ENCODE results near the gene GLB1L.

Gene GLB1L

GRCh38 chr2:219245148-219245898 lies at the start of gene GLB1L, which contains the start of gene STK16:
Gene GLB1L (minus strand): TSS chr2:219245444. CDS start chr2:219243573, 1,871 bp downstream.
Gene STK16 (plus strand): TSS chr2:219245479. CDS start chr2:219246000, 521 bp downstream.
- peak; percentile 95 for DNase-seq (ENCODE audit: low spot score)
- TF ChIP-seq, protein P1, sequence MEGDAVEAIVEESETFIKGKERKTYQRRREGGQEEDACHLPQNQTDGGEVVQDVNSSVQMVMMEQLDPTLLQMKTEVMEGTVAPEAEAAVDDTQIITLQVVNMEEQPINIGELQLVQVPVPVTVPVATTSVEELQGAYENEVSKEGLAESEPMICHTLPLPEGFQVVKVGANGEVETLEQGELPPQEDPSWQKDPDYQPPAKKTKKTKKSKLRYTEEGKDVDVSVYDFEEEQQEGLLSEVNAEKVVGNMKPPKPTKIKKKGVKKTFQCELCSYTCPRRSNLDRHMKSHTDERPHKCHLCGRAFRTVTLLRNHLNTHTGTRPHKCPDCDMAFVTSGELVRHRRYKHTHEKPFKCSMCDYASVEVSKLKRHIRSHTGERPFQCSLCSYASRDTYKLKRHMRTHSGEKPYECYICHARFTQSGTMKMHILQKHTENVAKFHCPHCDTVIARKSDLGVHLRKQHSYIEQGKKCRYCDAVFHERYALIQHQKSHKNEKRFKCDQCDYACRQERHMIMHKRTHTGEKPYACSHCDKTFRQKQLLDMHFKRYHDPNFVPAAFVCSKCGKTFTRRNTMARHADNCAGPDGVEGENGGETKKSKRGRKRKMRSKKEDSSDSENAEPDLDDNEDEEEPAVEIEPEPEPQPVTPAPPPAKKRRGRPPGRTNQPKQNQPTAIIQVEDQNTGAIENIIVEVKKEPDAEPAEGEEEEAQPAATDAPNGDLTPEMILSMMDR (IDR thresholded peaks at IDR 0.05), result no peak
- H3K4me3 ChIP-seq, result peak within 1 kb of the TSS; percentile 92
- peak within 1 kb of the TSS; percentile 95 to 97 for H3K27ac ChIP-seq

- TF ChIP-seq, protein P1 (IDR thresholded peaks at IDR 0.05), result peak; percentile 100
- peak overlapping the region; percentile 71 for H3K4me3 ChIP-seq
- DNase-seq (ENCODE audit: low spot score), result peak; percentile 87
- H3K27ac ChIP-seq, result peak overlapping the region; percentile 79 to 85
Observed at GRCh38 chr2:219294356-219295351, 49.4 kb upstream of the GLB1L start.

- TF ChIP-seq, protein P1 (IDR thresholded peaks at IDR 0.05), result no peak
- DNase-seq (ENCODE audit: low spot score), result peak; percentile 71
- Histone ChIP-seq H3K4me3 (no peak overlapping the region), H3K27ac (no peak overlapping the region)
Observed at GRCh38 chr2:219293736-219294231, 48.5 kb upstream of the GLB1L start.

DNA sequence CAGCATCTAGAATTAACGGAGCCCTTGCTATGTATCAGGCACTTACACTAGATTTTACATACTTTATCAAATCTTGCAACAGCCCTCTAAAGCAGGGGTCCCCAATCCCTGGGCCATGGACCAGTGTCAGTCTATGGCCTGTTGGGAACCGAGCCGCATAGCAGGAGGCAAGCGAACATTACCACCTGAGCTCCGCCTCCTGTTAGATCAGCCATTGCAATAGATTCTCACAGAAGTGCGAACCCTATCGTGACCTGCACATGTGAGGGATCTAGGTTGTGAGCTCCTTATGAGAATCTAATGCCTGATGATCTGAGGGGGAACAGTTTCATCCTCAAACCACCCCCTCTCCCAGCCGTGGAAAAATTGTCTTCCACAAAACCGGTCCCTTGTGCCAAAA lies 47.4 kb upstream of the GLB1L start:
- Histone ChIP-seq H3K27ac (no peak overlapping the region), H3K4me3 (no peak overlapping the region)
- TF ChIP-seq, protein P1 (IDR thresholded peaks at IDR 0.05), result no peak
- peak; percentile 40 for DNase-seq (ENCODE audit: low spot score)

- H3K27ac ChIP-seq, result no peak overlapping the region
- no peak overlapping the region for H3K4me3 ChIP-seq
- TF ChIP-seq, protein P1 (IDR thresholded peaks at IDR 0.05), result no peak
- peak; percentile 45 for DNase-seq (ENCODE audit: low spot score)
Observed at GRCh38 chr2:219291910-219292490, 46.8 kb upstream of the GLB1L start.

DNA sequence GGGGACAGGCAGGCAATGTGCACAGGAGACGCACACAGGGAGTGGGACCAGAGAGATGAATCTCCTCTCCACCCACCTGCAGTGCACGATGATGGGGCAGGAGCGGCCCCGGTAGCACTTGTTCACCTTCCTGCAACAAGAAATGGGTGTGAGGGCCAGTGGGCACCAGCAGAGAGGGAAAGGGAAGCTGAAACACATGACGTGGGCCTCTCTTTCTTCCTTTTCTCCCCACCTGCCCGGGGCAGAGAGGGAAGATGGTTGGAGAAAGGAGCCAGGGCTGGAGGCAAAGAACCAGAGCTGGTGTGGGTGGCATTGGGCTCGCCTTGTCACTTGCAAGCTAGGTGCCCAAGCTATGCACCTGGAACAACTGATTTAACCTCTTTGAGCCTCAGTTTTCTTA lies 46.1 kb upstream of the GLB1L start:
- H3K27ac ChIP-seq, result no peak overlapping the region
- no peak overlapping the region for H3K4me3 ChIP-seq
- TF ChIP-seq, protein P1 (IDR thresholded peaks at IDR 0.05), result no peak
- DNase-seq (ENCODE audit: low spot score), result peak; percentile 70
